Smooth muscle cell (in vitro differentiated cells): ENCODE data around the gene ADGRE2. TPM values are rescaled to one million over a fixed set of nuclear protein-coding genes. Genes with fewer than 3 reads are reported as not detected.

Source experiments
- DNase-seq: peaks from one replicate; lab custom pipeline; 2025; ENCODE audit not compliant: unreplicated experiment; lab: John Stamatoyannopoulos, UW
- H2AFZ ChIP-seq: fragments of 200-600 bp; sonication (generic); 2 replicates; pipeline ENCODE4 v1.6.0; 2016; ENCODE audit warnings: antibody characterized with exemption, low read depth, mild to moderate bottlenecking
- H3F3A ChIP-seq: fragments of 200-600 bp; sonication (generic); 2 replicates; pipeline ENCODE4 v1.6.0; 2017; ENCODE audit warnings: antibody characterized with exemption, low read depth
- H3K27ac ChIP-seq: fragments of 200-600 bp; sonication (generic); 2 replicates; pipeline ENCODE4 v1.5.1; 2016; ENCODE audit warnings: low read depth, mild to moderate bottlenecking
- H3K27me3 ChIP-seq: fragments of 200-600 bp; sonication (generic); 2 replicates; pipeline ENCODE4 v1.6.1; 2016; ENCODE audit warnings: low read depth, mild to moderate bottlenecking
- H3K36me3 ChIP-seq: fragments of 200-600 bp; sonication (generic); 2 replicates; pipeline ENCODE4 v1.5.1; 2016; ENCODE audit warnings: low read depth
- H3K4me1 ChIP-seq: fragments of 200-600 bp; sonication (generic); 2 replicates; pipeline ENCODE4 v1.5.1; 2016; ENCODE audit warnings: low read depth
- H3K4me2 ChIP-seq: fragments of 200-600 bp; sonication (generic); 2 replicates; pipeline ENCODE4 v1.6.0; 2016; ENCODE audit warnings: mild to moderate bottlenecking
- H3K4me3 ChIP-seq: fragments of 200-600 bp; sonication (generic); 2 replicates; pipeline ENCODE4 v1.5.1; 2016; ENCODE audit warnings: mild to moderate bottlenecking
- H3K79me2 ChIP-seq: fragments of 200-600 bp; sonication (generic); 2 replicates; pipeline ENCODE4 v1.6.0; 2016; ENCODE audit warnings: low read depth, mild to moderate bottlenecking
- H3K9ac ChIP-seq: fragments of 200-600 bp; sonication (generic); 2 replicates; pipeline ENCODE4 v1.6.0; 2016; ENCODE audit warnings: low read depth
- H3K9me3 ChIP-seq: fragments of 200-600 bp; sonication (generic); replicated peaks from 2 replicates; pipeline ENCODE4 v1.5.1; 2016; ENCODE audit warnings: low read depth
- H4K20me1 ChIP-seq: fragments of 200-600 bp; sonication (generic); 2 replicates; pipeline ENCODE4 v1.6.0; 2016; ENCODE audit warnings: low read depth
- CTCF ChIP-seq: fragments of 200-600 bp; sonication (generic); IDR thresholded peaks from 2 replicates; pipeline ENCODE4 v1.5.1; 2017; ENCODE audit warnings: borderline replicate concordance, mild to moderate bottlenecking, antibody characterized with exemption; ENCODE audit not compliant: insufficient read depth, poor library complexity, severe bottlenecking
- WGBS: methylation state at CpG from one replicate; pipeline ENCODE4 v1.1.7; 2016; ENCODE audit warnings: low lambda C conversion rate; 5-methylcytosine and 5-hydroxymethylcytosine counted together
- polyA plus RNA-seq: library from polyadenylated mRNA; unstranded; fragments of >200 nt; fragmentation: Nextera tagmentation; extraction: Ambion mirVana; gene quantifications from 2 replicates; pipeline ENCODE4 v1.2.1, GENCODE V29; 2016
- small RNA-seq: library from RNA; depleted of rRNA; stranded (forward); fragments of <200 nt; gene quantifications from one replicate; pipeline ENCODE3, GENCODE V24; 2014
- total RNA-seq: library from RNA; depleted of rRNA; stranded (reverse); fragments of >200 nt; gene quantifications from 2 replicates; pipeline ENCODE4 v1.2.3, GENCODE V29; 2014

ADGRE2 gene
- total and polyA plus RNA-seq, 2 experiments from 2014 or later, result 2.0 to 3.6 TPM

GRCh38 chr19:14683439-14683838 is 94.9 kb downstream of the ADGRE2 start:
- Histone ChIP-seq H3K79me2 (no peaks in the 10 kb centered on the region), H3K9me3 (no peaks in the 10 kb centered on the region), H3K4me1 (no peaks in the 10 kb centered on the region), H3K4me2 (no peak overlapping the region), H3K4me3 (no peak overlapping the region), H3K9ac (no peak overlapping the region), H3K27ac (no peak overlapping the region), H3K27me3 (no peaks in the 10 kb centered on the region), H3F3A (no peaks in the 10 kb centered on the region), H3K36me3 (no peaks in the 10 kb centered on the region), H4K20me1 (no peaks in the 10 kb centered on the region), H2AFZ (no peak overlapping the region)
- WGBS, result 47% methylated on average over 3 of the region's 3 CpGs
- no peak for TF ChIP-seq CTCF
- no peak for DNase-seq

Small RNA genes lying within 50 kb of the gene (small RNA-seq; reads per million reads assigned to genes)
- 5.7 reads per million, percentile 66 among the genes with 10 or more reads in this experiment for gene AC005255.1

Other genes starting within 250 kb of the ADGRE2 start
- 80.6 and 86.1 TPM in 2 replicates for gene TECR, start 249.0 kb downstream of the ADGRE2 start, total RNA-seq
- gene TECR, start 249.0 kb downstream of the ADGRE2 start, polyA plus RNA-seq, result 216 and 252 TPM in 2 replicates
- 238 and 316 TPM in 2 replicates for gene NDUFB7, start 206.5 kb downstream of the ADGRE2 start, total RNA-seq
- gene NDUFB7, start 206.5 kb downstream of the ADGRE2 start, polyA plus RNA-seq, result 346 and 361 TPM in 2 replicates
- gene CLEC17A, start 195.5 kb downstream of the ADGRE2 start, total RNA-seq, result not detected in 2 replicates
- not detected in 2 replicates for gene CLEC17A, start 195.5 kb downstream of the ADGRE2 start, polyA plus RNA-seq
- not detected in 2 replicates for gene ADGRE3, start 103.7 kb downstream of the ADGRE2 start, total RNA-seq
- not detected in 2 replicates for gene ADGRE3, start 103.7 kb downstream of the ADGRE2 start, polyA plus RNA-seq
- 16.0 and 16.4 TPM in 2 replicates for gene ZNF333, start 88.5 kb downstream of the ADGRE2 start, total RNA-seq
- gene ZNF333, start 88.5 kb downstream of the ADGRE2 start, polyA plus RNA-seq, result 14.8 and 15.8 TPM in 2 replicates
- gene OR7A5, start 56.6 kb upstream of the ADGRE2 start, total RNA-seq, result not detected in 2 replicates
- not detected in 2 replicates for gene OR7A5, start 56.6 kb upstream of the ADGRE2 start, polyA plus RNA-seq
- gene OR7C1, start 56.6 kb upstream of the ADGRE2 start, total RNA-seq, result not detected in 2 replicates
- 0.11 TPM in 1 of 2 replicates, not detected in the other for gene OR7C1, start 56.6 kb upstream of the ADGRE2 start, polyA plus RNA-seq
- not detected in 2 replicates for gene OR7A10, start 70.4 kb upstream of the ADGRE2 start, total RNA-seq
- not detected in 2 replicates for gene OR7A10, start 70.4 kb upstream of the ADGRE2 start, polyA plus RNA-seq
- gene OR7A17, start 107.6 kb upstream of the ADGRE2 start, total RNA-seq, result not detected in 2 replicates
- gene OR7A17, start 107.6 kb upstream of the ADGRE2 start, polyA plus RNA-seq, result not detected in 2 replicates
- not detected in 2 replicates for gene OR7C2, start 162.9 kb upstream of the ADGRE2 start, total RNA-seq
- not detected in 2 replicates for gene OR7C2, start 162.9 kb upstream of the ADGRE2 start, polyA plus RNA-seq
- gene SLC1A6, start 201.3 kb upstream of the ADGRE2 start, total RNA-seq, result 16.2 and 20.9 TPM in 2 replicates
- gene SLC1A6, start 201.3 kb upstream of the ADGRE2 start, polyA plus RNA-seq, result 2.4 and 35.9 TPM in 2 replicates